ENCODE results near the gene CHRM3.
A peak's percentile ranks its signal among the peaks of the same experiment; 100 is the strongest.
"Not testable (repeated sequence)": the region's sequence is repeated elsewhere in the genome, so short reads cannot be mapped to it uniquely, and the experiment has no call there.

CHRM3 gene

DNA sequence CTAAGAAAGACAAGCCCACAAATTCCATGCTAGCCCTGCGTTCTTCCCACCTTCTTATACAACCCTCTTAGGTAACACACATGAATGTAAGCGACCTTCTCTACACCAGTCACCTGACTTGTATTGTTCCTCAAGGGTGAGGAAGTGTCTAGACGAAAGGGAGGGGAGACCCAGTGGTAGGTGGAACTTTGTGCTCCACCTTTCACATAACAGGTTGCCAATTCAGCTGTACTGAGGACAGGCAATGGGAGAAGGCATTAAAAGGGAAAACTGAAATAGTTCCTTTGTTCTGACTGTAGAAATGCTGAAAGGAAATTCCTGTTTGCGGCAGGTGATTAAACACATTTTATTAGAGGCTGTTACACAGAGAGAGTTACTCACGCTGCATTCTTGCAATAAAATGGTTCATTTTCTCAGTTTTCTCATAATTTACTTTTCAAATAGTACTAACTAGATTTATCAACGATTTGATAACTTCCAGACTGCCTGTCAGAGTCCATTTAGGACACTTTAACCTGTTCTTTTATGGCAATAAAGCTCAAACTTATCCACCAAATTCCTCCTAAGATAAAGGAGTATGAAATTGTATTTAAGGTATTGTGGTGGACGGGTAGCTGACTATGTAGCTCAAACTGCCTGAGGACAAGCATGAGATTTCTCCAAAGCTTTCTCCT is 17.8 kb upstream of the CHRM3 start:
- Histone ChIP-seq H3K4me1 (no peaks in the 10 kb centered on the region), H3K36me3 (no peaks in the 10 kb centered on the region), H3K4me3 (ENCODE audit: low read depth, low read length) (no peak overlapping the region), H3K27me3 (no peaks in the 10 kb centered on the region), H3K9me3 (no peaks in the 10 kb centered on the region)
- TF ChIP-seq, protein P1, sequence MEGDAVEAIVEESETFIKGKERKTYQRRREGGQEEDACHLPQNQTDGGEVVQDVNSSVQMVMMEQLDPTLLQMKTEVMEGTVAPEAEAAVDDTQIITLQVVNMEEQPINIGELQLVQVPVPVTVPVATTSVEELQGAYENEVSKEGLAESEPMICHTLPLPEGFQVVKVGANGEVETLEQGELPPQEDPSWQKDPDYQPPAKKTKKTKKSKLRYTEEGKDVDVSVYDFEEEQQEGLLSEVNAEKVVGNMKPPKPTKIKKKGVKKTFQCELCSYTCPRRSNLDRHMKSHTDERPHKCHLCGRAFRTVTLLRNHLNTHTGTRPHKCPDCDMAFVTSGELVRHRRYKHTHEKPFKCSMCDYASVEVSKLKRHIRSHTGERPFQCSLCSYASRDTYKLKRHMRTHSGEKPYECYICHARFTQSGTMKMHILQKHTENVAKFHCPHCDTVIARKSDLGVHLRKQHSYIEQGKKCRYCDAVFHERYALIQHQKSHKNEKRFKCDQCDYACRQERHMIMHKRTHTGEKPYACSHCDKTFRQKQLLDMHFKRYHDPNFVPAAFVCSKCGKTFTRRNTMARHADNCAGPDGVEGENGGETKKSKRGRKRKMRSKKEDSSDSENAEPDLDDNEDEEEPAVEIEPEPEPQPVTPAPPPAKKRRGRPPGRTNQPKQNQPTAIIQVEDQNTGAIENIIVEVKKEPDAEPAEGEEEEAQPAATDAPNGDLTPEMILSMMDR (IDR thresholded peaks at IDR 0.05; ENCODE audit: low read depth, low read length) = no peak
- no peak for DNase-seq

DNA sequence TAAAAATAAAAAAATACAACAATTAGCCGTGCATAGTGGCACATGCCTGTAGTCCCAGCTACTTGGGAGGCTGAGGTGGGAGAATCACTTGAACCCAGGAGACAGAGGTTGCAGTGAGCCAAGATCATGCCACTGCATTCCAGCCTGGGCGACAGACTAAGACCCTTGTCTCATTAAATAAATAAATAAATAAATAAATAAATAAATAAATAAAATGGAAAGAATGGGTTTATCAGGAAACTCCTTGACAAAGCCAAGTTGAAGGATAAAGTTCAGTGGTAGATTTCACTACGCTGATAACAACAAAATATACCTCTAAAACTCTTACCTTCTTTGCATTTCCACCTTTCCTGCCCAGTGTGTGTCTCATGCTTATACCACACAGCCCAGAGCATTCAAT is 15.5 kb upstream of the CHRM3 start:
- DNase-seq; H3K9me3 ChIP-seq; H3K27me3 ChIP-seq; H3K4me1 ChIP-seq; H3K4me3 ChIP-seq (ENCODE audit: low read depth, low read length); H3K36me3 ChIP-seq: not testable (repeated sequence)

GRCh38 chr1:239382666-239383065 is 3.7 kb upstream of the CHRM3 start:
- Histone ChIP-seq H3K9me3 (no peaks in the 10 kb centered on the region), H3K4me3 (ENCODE audit: low read depth, low read length) (no peak overlapping the region), H3K36me3 (no peaks in the 10 kb centered on the region), H3K27me3 (peaks cover 12% of the 10 kb centered on the region), H3K4me1 (no peaks in the 10 kb centered on the region)
- TF ChIP-seq, protein P1 (IDR thresholded peaks at IDR 0.05; ENCODE audit: low read depth, low read length) = no peak
- no peak for DNase-seq

DNA sequence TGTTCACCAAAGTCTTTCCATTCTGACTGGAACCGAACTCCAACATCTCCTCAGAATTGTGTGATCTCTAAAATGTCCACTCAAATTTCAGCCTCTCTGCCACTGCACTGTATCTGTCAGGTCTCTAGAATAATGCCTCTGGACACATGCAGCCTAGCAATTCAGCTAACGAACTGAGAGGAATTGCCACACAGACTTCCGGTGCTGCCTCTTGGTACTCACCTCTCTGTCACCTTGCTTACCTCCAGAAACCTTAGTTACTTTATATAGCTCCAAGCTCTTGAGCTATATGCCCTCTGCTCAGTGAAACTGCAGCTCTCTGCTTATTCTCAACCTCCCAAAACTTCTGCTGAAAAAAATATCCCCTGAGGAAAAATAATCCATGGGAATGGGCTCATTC is 2.7 kb upstream of the CHRM3 start:
- Histone ChIP-seq H3K27me3 (peaks cover 17% of the 10 kb centered on the region), H3K4me1 (no peaks in the 10 kb centered on the region)
- TF ChIP-seq, protein P1 (IDR thresholded peaks at IDR 0.05; ENCODE audit: low read depth, low read length) = no peak

DNA sequence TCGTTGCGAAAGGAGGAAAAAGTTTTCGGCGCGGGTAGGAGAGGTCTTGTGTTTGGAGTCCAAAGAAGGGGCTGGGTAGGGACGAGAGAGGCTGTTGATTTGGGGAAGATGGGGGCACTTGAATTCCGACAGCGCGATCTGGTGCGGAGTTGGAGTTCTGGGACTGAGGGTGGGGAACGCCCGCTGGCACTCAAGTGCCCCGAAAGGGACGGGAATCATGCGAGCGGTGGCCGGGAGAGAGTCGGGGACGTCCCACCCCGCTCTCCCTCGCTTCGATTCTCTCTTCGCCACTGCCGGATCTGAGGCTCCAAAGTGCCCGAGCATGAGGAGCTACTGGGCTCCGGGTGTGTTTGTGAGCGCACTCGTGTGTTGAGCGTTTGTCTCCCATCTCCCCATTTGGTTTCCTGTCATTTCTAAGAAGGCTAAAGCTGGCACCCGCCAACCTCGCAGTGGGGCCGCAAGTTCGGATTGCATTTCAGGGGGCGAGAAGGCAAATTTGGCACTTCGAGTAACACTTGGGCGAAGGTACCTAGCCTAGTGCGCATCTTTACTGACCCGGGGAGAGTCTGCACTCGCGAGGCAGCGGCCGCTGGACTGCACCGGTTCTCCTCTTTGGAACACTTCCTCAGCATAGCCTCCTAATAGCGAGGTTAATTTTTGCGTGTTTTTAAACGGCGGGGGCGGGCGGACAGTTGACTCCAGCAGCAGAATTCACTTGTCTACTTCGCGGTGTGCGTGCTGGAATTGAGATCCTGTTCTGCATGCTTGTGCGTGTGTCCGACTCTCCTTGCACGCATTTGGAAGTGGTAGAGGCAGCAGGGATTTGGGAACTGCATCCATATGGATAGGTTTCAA is 1.2 kb downstream of the CHRM3 start:
- Histone ChIP-seq H3K27me3 (peaks cover 17% of the 10 kb centered on the region), H3K4me3 (ENCODE audit: low read depth, low read length) (peak overlapping the region; percentile 89)

More for the DNA sequence above, 2.7 kb upstream of the CHRM3 start:
- Histone ChIP-seq H3K4me3 (ENCODE audit: low read depth, low read length) (no peak overlapping the region), H3K36me3 (no peaks in the 10 kb centered on the region), H3K9me3 (no peaks in the 10 kb centered on the region)
- no peak for DNase-seq

DNA sequence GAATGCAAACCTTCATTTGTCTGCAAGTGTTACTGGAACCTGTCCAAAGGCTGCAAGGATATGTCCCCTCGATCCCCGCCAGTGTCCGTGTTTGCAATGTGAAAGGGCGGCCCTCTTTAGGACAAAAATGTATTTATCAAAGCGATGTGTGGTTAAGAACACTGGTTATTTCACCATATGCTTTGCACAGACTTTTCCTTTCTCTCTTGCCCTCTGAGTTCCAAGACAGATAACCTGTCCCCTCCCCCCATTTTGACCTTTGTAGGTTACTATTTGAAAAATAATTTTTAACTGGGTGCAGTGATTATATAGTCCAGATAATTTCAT is 1.8 kb downstream of the CHRM3 start:
- Histone ChIP-seq H3K4me3 (ENCODE audit: low read depth, low read length) (peak overlapping the region; percentile 89), H3K9me3 (no peaks in the 10 kb centered on the region), H3K36me3 (no peaks in the 10 kb centered on the region), H3K4me1 (no peaks in the 10 kb centered on the region; the same call in 1 of the 2 replicates), H3K27me3 (peaks cover 17% of the 10 kb centered on the region)
- no peak for DNase-seq
- TF ChIP-seq, protein P1 (IDR thresholded peaks at IDR 0.05; ENCODE audit: low read depth, low read length) = no peak

More for the DNA sequence above, 1.2 kb downstream of the CHRM3 start:
- TF ChIP-seq, protein P1 (IDR thresholded peaks at IDR 0.05; ENCODE audit: low read depth, low read length) = no peak
- Histone ChIP-seq H3K9me3 (no peaks in the 10 kb centered on the region), H3K4me1 (no peaks in the 10 kb centered on the region; the same call in 1 of the 2 replicates), H3K36me3 (no peaks in the 10 kb centered on the region)
- DNase-seq = peak; percentile 46

Data from BE2C (cell line).